Measurements from ENCODE around the gene AGGF1.

- TF ChIP-seq EZH2phosphoT487 (IDR thresholded peaks at IDR 0.05; ENCODE audit: low read depth): no peak
- TF ChIP-seq CTCF (IDR thresholded peaks at IDR 0.05; ENCODE audit: low read depth, low read length): no peak
These were observed 30.8 kb upstream of the AGGF1 start for GRCh38 chr5:76999451-76999850.
